Measurements from ENCODE around the gene ADGRL3.

ADGRL3 gene

DNA sequence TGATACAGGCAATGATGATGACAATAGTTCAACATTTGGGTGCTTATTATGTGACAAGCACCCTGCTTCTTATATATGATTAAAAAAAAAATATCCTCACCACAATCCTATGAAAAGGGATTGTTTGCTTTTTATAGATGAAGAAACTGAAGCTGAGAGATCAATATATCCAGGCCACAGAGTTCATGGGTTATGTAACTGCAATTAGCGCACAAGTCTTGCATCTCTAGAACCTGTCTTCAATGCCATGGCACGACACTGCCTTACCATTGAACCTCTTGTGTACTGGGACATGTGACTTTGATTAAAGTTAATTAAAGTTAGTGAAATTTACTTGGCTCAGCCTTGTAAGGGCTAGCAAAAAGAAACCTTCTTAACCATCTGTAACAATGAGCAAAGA lies 599.7 kb downstream of the ADGRL3 start:
- WGBS (ENCODE audit: extremely low coverage, insufficient coverage, insufficient read length), result no CpG with 5 or more reads among the region's 2 CpGs
- Histone ChIP-seq H3K23ac (ENCODE audit: low read length) (no peak overlapping the region), H2BK12ac (ENCODE audit: low read length) (no peak overlapping the region), H2AFZ (ENCODE audit: insufficient read depth, low read length, poor library complexity) (no peak overlapping the region), H3K4ac (ENCODE audit: low read depth, low read length) (no peak overlapping the region), H4K12ac (ENCODE audit: low read depth, low read length) (no peak overlapping the region), H3K79me1 (ENCODE audit: low read length) (no peaks in the 10 kb centered on the region), H2BK120ac (ENCODE audit: insufficient read depth, low read length, poor library complexity) (no peak overlapping the region), H3K79me2 (ENCODE audit: control insufficient read depth, insufficient read depth, low read length, poor library complexity) (no peaks in the 10 kb centered on the region), H4K91ac (ENCODE audit: low read depth, low read length) (no peak overlapping the region), H2AK5ac (ENCODE audit: low read length) (no peak overlapping the region), H3K4me1 (ENCODE audit: control insufficient read depth in 1 of 2, insufficient read depth in 2 of 2, low read length in 2 of 2) (no peaks in the 10 kb centered on the region), H3K4me3 (ENCODE audit: low read depth, low read length) (no peak overlapping the region), H3K9ac (ENCODE audit: low read length) (no peak overlapping the region), H3K4me2 (ENCODE audit: low read length) (no peak overlapping the region), H2BK5ac (ENCODE audit: low read depth, low read length, poor library complexity) (no peak overlapping the region), H4K8ac (ENCODE audit: low read depth, low read length) (no peak overlapping the region), H3K14ac (ENCODE audit: low read length) (no peak overlapping the region), H3K9me3 (ENCODE audit: insufficient read depth, low read depth, low read length) (no peaks in the 10 kb centered on the region), H3K18ac (ENCODE audit: low read length) (no peak overlapping the region), H3K27me3 (ENCODE audit: insufficient read depth, low read length) (no peaks in the 10 kb centered on the region), H3K27ac (ENCODE audit: low read depth, low read length) (no peak overlapping the region), H3K36me3 (ENCODE audit: control insufficient read depth in 1 of 2, insufficient read depth in 2 of 2, low read length in 2 of 2) (no peaks in the 10 kb centered on the region)
- DNase-seq, result no peak

DNA sequence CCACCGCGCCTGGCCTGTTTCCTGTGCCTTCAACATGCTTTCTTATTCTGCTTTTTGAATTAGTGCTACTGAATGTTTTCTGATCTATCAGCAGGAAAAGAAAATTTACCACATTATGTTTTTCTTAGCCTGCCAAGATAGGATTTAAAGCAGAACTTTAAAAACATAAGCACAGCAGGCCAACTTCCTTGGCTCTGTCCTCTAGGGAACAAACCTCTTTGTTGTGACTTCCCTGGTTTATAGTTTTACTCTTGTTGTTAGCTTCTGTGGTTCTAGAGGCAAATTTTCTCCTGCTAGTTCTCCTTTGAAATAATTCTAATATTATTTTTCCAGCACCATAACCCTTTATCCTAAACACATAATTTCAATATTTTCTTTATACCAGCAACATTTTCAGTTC lies 605.1 kb downstream of the ADGRL3 start:
- no peak for DNase-seq
- WGBS (ENCODE audit: extremely low coverage, insufficient coverage, insufficient read length), result no CpG with 5 or more reads among the region's 2 CpGs
- Histone ChIP-seq H2BK12ac (ENCODE audit: low read length) (no peak overlapping the region), H3K9ac (ENCODE audit: low read length) (no peak overlapping the region), H3K14ac (ENCODE audit: low read length) (no peak overlapping the region), H3K4me2 (ENCODE audit: low read length) (no peak overlapping the region), H3K23ac (ENCODE audit: low read length) (no peak overlapping the region), H2AFZ (ENCODE audit: insufficient read depth, low read length, poor library complexity) (no peak overlapping the region), H3K27ac (ENCODE audit: low read depth, low read length) (no peak overlapping the region), H3K79me1 (ENCODE audit: low read length) (no peaks in the 10 kb centered on the region), H3K36me3 (ENCODE audit: control insufficient read depth in 1 of 2, insufficient read depth in 2 of 2, low read length in 2 of 2) (no peaks in the 10 kb centered on the region), H2BK5ac (ENCODE audit: low read depth, low read length, poor library complexity) (no peak overlapping the region), H4K91ac (ENCODE audit: low read depth, low read length) (no peak overlapping the region), H3K4me3 (ENCODE audit: low read depth, low read length) (no peak overlapping the region), H3K27me3 (ENCODE audit: insufficient read depth, low read length) (no peaks in the 10 kb centered on the region), H4K12ac (ENCODE audit: low read depth, low read length) (no peak overlapping the region), H4K8ac (ENCODE audit: low read depth, low read length) (no peak overlapping the region), H3K18ac (ENCODE audit: low read length) (no peak overlapping the region), H3K4ac (ENCODE audit: low read depth, low read length) (no peak overlapping the region), H2BK120ac (ENCODE audit: insufficient read depth, low read length, poor library complexity) (no peak overlapping the region), H3K4me1 (ENCODE audit: control insufficient read depth in 1 of 2, insufficient read depth in 2 of 2, low read length in 2 of 2) (no peaks in the 10 kb centered on the region), H3K79me2 (ENCODE audit: control insufficient read depth, insufficient read depth, low read length, poor library complexity) (no peaks in the 10 kb centered on the region), H3K9me3 (ENCODE audit: insufficient read depth, low read depth, low read length) (no peaks in the 10 kb centered on the region), H2AK5ac (ENCODE audit: low read length) (no peak overlapping the region)

DNA sequence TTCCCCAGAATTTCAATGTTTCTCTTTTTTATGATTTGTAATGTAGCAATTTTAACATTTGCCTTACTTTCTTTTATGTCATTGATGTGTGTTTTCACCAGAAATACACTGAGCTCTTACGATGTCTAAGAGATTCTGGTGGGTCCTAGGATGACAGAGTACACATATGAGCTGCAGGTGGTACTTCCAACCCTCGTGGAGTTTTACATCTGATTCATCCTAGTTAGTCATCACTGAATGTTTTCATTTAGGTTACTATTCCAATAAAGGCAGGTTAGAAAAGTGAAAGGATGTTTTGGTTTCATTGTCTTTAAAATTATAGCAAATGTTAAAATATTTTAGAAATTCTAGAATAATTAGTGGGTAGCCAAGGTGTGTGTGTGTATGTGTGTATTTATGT lies 605.9 kb downstream of the ADGRL3 start:
- H2AFZ ChIP-seq (ENCODE audit: insufficient read depth, low read length, poor library complexity), result no peak overlapping the region
- WGBS (ENCODE audit: extremely low coverage, insufficient coverage, insufficient read length), result no CpG with 5 or more reads among the region's 2 CpGs

DNA sequence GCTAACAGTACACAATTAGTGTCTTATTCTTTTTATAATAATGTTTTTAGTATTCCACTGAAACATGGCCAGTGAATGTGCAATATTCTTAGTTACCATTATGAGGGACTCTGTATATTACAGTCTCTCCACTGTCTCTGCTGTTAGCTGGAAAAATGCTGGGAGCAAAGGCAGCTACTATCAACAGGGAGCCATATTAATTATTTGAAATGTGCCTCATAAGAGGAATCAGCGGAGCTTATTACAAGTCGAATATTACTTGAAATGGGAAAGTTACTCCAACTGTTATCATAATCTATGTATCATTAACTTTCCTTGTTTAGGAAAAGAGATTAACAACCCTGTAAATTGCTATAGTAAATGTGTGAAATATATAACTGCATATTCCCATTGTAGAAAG lies 612.0 kb downstream of the ADGRL3 start:
- Histone ChIP-seq H3K9ac (ENCODE audit: low read length) (no peak overlapping the region), H2BK5ac (ENCODE audit: low read depth, low read length, poor library complexity) (no peak overlapping the region), H3K4me1 (ENCODE audit: control insufficient read depth in 1 of 2, insufficient read depth in 2 of 2, low read length in 2 of 2) (no peaks in the 10 kb centered on the region), H3K23ac (ENCODE audit: low read length) (no peak overlapping the region), H3K79me2 (ENCODE audit: control insufficient read depth, insufficient read depth, low read length, poor library complexity) (no peaks in the 10 kb centered on the region), H3K27me3 (ENCODE audit: insufficient read depth, low read length) (no peaks in the 10 kb centered on the region), H4K91ac (ENCODE audit: low read depth, low read length) (no peak overlapping the region), H3K14ac (ENCODE audit: low read length) (no peak overlapping the region), H4K8ac (ENCODE audit: low read depth, low read length) (no peak overlapping the region), H3K36me3 (ENCODE audit: control insufficient read depth in 1 of 2, insufficient read depth in 2 of 2, low read length in 2 of 2) (peaks cover 0 to under 1% of the 10 kb centered on the region in 2 experiments), H3K9me3 (ENCODE audit: insufficient read depth, low read depth, low read length) (no peaks in the 10 kb centered on the region), H3K4me2 (ENCODE audit: low read length) (no peak overlapping the region), H3K27ac (ENCODE audit: low read depth, low read length) (no peak overlapping the region), H3K18ac (ENCODE audit: low read length) (no peak overlapping the region), H3K79me1 (ENCODE audit: low read length) (no peaks in the 10 kb centered on the region), H4K12ac (ENCODE audit: low read depth, low read length) (no peak overlapping the region), H2AK5ac (ENCODE audit: low read length) (no peak overlapping the region), H2AFZ (ENCODE audit: insufficient read depth, low read length, poor library complexity) (no peak overlapping the region), H3K4ac (ENCODE audit: low read depth, low read length) (no peak overlapping the region), H2BK120ac (ENCODE audit: insufficient read depth, low read length, poor library complexity) (no peak overlapping the region), H3K4me3 (ENCODE audit: low read depth, low read length) (no peak overlapping the region), H2BK12ac (ENCODE audit: low read length) (no peak overlapping the region)
- DNase-seq, result no peak
- WGBS (ENCODE audit: extremely low coverage, insufficient coverage, insufficient read length), result no CpG with 5 or more reads among the region's 2 CpGs

More for the DNA sequence above, 605.9 kb downstream of the ADGRL3 start:
- Histone ChIP-seq H3K4me3 (ENCODE audit: low read depth, low read length) (no peak overlapping the region), H2BK5ac (ENCODE audit: low read depth, low read length, poor library complexity) (no peak overlapping the region), H3K4ac (ENCODE audit: low read depth, low read length) (no peak overlapping the region), H3K23ac (ENCODE audit: low read length) (no peak overlapping the region), H2BK120ac (ENCODE audit: insufficient read depth, low read length, poor library complexity) (no peak overlapping the region), H3K27ac (ENCODE audit: low read depth, low read length) (no peak overlapping the region), H4K91ac (ENCODE audit: low read depth, low read length) (no peak overlapping the region), H3K9me3 (ENCODE audit: insufficient read depth, low read depth, low read length) (no peaks in the 10 kb centered on the region), H2BK12ac (ENCODE audit: low read length) (no peak overlapping the region), H4K8ac (ENCODE audit: low read depth, low read length) (no peak overlapping the region), H3K9ac (ENCODE audit: low read length) (no peak overlapping the region), H3K4me1 (ENCODE audit: control insufficient read depth in 1 of 2, insufficient read depth in 2 of 2, low read length in 2 of 2) (no peaks in the 10 kb centered on the region), H3K18ac (ENCODE audit: low read length) (no peak overlapping the region), H3K14ac (ENCODE audit: low read length) (no peak overlapping the region), H3K79me1 (ENCODE audit: low read length) (no peaks in the 10 kb centered on the region), H2AK5ac (ENCODE audit: low read length) (no peak overlapping the region), H3K27me3 (ENCODE audit: insufficient read depth, low read length) (no peaks in the 10 kb centered on the region), H3K4me2 (ENCODE audit: low read length) (no peak overlapping the region), H3K36me3 (ENCODE audit: control insufficient read depth in 1 of 2, insufficient read depth in 2 of 2, low read length in 2 of 2) (no peaks in the 10 kb centered on the region), H4K12ac (ENCODE audit: low read depth, low read length) (no peak overlapping the region), H3K79me2 (ENCODE audit: control insufficient read depth, insufficient read depth, low read length, poor library complexity) (no peaks in the 10 kb centered on the region)
- no peak for DNase-seq

Measured in trophoblast cell (in vitro differentiated cells and primary cell).